Measurements from ENCODE around the gene NHLH2. TPM values are rescaled to one million over a fixed set of nuclear protein-coding genes. Genes with fewer than 3 reads are reported as not detected.

Gene NHLH2
- total RNA-seq, 1 experiment from 2014 or later, result not detected

GRCh38 chr1:115873184-115873583 is 32.3 kb upstream of the NHLH2 start:
- Mint-ChIP-seq H3K27ac (ENCODE audit: unreplicated experiment) (no peak overlapping the region), H3K4me3 (ENCODE audit: unreplicated experiment) (no peak overlapping the region), H3K9me3 (ENCODE audit: unreplicated experiment) (no peaks in the 10 kb centered on the region), H3K27me3 (ENCODE audit: insufficient read depth, unreplicated experiment) (peaks cover 16% of the 10 kb centered on the region), H3K36me3 (ENCODE audit: insufficient read depth, unreplicated experiment) (no peaks in the 10 kb centered on the region), H3K4me1 (ENCODE audit: low read depth, unreplicated experiment) (no peaks in the 10 kb centered on the region)
- intact Hi-C loops (cut with micrococcal nuclease; ENCODE audit: unreplicated experiment), result no loop called here
- H3K27me3 ChIP-seq (replicated peaks; ENCODE audit: control insufficient read depth, insufficient read depth, low read length), result no peaks in the 10 kb centered on the region
- ChIA-PET CTCF (no interaction called here), POLR2A (no interaction called here)
- no peak for DNase-seq
- H3K36me3 ChIP-seq (ENCODE audit: control insufficient read depth, insufficient read depth, low read length), result no peaks in the 10 kb centered on the region
- BruUV-seq (replicated peaks), result no TSS peak
- TF ChIP-seq CTCF (IDR thresholded peaks at IDR 0.05; ENCODE audit: insufficient read depth in 1 of 2, low read depth in 1 of 2, low read length in 1 of 2, severe bottlenecking in 1 of 2, unreplicated experiment in 1 of 2), result no peak
- no peak overlapping the region for H3K4me3 ChIP-seq (ENCODE audit: low read depth, low read length)
- no peaks in the 10 kb centered on the region for H3K9me3 ChIP-seq
- H3K4me1 ChIP-seq, result no peaks in the 10 kb centered on the region

- CTCF ChIA-PET, result no interaction called here
- Histone ChIP-seq H3K36me3 (ENCODE audit: control insufficient read depth, insufficient read depth, low read length) (no peaks in the 10 kb centered on the region), H3K4me1 (no peaks in the 10 kb centered on the region), H3K9me3 (no peaks in the 10 kb centered on the region), H3K27me3 (replicated peaks; ENCODE audit: control insufficient read depth, insufficient read depth, low read length) (no peaks in the 10 kb centered on the region), H3K4me3 (ENCODE audit: low read depth, low read length) (no peak overlapping the region)
- POLR2A ChIA-PET, result no interaction called here
- no peak for TF ChIP-seq CTCF (IDR thresholded peaks at IDR 0.05; ENCODE audit: insufficient read depth in 1 of 2, low read depth in 1 of 2, low read length in 1 of 2, severe bottlenecking in 1 of 2, unreplicated experiment in 1 of 2)
- Mint-ChIP-seq H3K27me3 (ENCODE audit: insufficient read depth, unreplicated experiment) (peaks cover 28% of the 10 kb centered on the region), H3K4me1 (ENCODE audit: low read depth, unreplicated experiment) (no peaks in the 10 kb centered on the region), H3K9me3 (ENCODE audit: unreplicated experiment) (no peaks in the 10 kb centered on the region), H3K36me3 (ENCODE audit: insufficient read depth, unreplicated experiment) (no peaks in the 10 kb centered on the region), H3K27ac (ENCODE audit: unreplicated experiment) (no peak overlapping the region), H3K4me3 (ENCODE audit: unreplicated experiment) (no peak overlapping the region)
- no peak for DNase-seq
- BruUV-seq (replicated peaks), result no TSS peak
- intact Hi-C loops (cut with micrococcal nuclease; ENCODE audit: unreplicated experiment), result no loop called here
Observed at GRCh38 chr1:115869064-115869463, 28.1 kb upstream of the NHLH2 start.

GRCh38 chr1:115867216-115867615 is 26.3 kb upstream of the NHLH2 start:
- no peak overlapping the region for H3K4me3 Mint-ChIP-seq (ENCODE audit: unreplicated experiment)
- intact Hi-C loops (cut with micrococcal nuclease; ENCODE audit: unreplicated experiment), result no loop called here
- Histone ChIP-seq H3K4me3 (ENCODE audit: low read depth, low read length) (no peak overlapping the region), H3K4me1 (no peaks in the 10 kb centered on the region), H3K9me3 (no peaks in the 10 kb centered on the region), H3K27me3 (replicated peaks; ENCODE audit: control insufficient read depth, insufficient read depth, low read length) (no peaks in the 10 kb centered on the region), H3K36me3 (ENCODE audit: control insufficient read depth, insufficient read depth, low read length) (no peaks in the 10 kb centered on the region)
- H3K9me3 Mint-ChIP-seq (ENCODE audit: unreplicated experiment), result no peaks in the 10 kb centered on the region
- TF ChIP-seq CTCF (IDR thresholded peaks at IDR 0.05; ENCODE audit: insufficient read depth in 1 of 2, low read depth in 1 of 2, low read length in 1 of 2, severe bottlenecking in 1 of 2, unreplicated experiment in 1 of 2), result no peak
- no peaks in the 10 kb centered on the region for H3K4me1 Mint-ChIP-seq (ENCODE audit: low read depth, unreplicated experiment)
- no peak overlapping the region for H3K27ac Mint-ChIP-seq (ENCODE audit: unreplicated experiment)
- POLR2A ChIA-PET, result no interaction called here
- BruUV-seq (replicated peaks), result no TSS peak
- no peaks in the 10 kb centered on the region for H3K36me3 Mint-ChIP-seq (ENCODE audit: insufficient read depth, unreplicated experiment)
- CTCF ChIA-PET, result no interaction called here
- no peak for DNase-seq
- peaks cover 29% of the 10 kb centered on the region for H3K27me3 Mint-ChIP-seq (ENCODE audit: insufficient read depth, unreplicated experiment)

Measured in Caco-2 (cell line).